HG03097 (cell line): Measurements from ENCODE around the gene ANKIB1.
"Not testable (repeated sequence)": the region's sequence is repeated elsewhere in the genome, so short reads cannot be mapped to it uniquely, and the experiment has no call there.

ENCODE experiments used
- ATAC-seq: cut with Tn5 transposase; IDR thresholded peaks from one replicate; pipeline ENCODE4 v1.9.1; 2021; ENCODE audit not compliant: unreplicated experiment, low FRiP score

The ANKIB1 gene, protein sequence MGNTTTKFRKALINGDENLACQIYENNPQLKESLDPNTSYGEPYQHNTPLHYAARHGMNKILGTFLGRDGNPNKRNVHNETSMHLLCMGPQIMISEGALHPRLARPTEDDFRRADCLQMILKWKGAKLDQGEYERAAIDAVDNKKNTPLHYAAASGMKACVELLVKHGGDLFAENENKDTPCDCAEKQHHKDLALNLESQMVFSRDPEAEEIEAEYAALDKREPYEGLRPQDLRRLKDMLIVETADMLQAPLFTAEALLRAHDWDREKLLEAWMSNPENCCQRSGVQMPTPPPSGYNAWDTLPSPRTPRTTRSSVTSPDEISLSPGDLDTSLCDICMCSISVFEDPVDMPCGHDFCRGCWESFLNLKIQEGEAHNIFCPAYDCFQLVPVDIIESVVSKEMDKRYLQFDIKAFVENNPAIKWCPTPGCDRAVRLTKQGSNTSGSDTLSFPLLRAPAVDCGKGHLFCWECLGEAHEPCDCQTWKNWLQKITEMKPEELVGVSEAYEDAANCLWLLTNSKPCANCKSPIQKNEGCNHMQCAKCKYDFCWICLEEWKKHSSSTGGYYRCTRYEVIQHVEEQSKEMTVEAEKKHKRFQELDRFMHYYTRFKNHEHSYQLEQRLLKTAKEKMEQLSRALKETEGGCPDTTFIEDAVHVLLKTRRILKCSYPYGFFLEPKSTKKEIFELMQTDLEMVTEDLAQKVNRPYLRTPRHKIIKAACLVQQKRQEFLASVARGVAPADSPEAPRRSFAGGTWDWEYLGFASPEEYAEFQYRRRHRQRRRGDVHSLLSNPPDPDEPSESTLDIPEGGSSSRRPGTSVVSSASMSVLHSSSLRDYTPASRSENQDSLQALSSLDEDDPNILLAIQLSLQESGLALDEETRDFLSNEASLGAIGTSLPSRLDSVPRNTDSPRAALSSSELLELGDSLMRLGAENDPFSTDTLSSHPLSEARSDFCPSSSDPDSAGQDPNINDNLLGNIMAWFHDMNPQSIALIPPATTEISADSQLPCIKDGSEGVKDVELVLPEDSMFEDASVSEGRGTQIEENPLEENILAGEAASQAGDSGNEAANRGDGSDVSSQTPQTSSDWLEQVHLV

DNA sequence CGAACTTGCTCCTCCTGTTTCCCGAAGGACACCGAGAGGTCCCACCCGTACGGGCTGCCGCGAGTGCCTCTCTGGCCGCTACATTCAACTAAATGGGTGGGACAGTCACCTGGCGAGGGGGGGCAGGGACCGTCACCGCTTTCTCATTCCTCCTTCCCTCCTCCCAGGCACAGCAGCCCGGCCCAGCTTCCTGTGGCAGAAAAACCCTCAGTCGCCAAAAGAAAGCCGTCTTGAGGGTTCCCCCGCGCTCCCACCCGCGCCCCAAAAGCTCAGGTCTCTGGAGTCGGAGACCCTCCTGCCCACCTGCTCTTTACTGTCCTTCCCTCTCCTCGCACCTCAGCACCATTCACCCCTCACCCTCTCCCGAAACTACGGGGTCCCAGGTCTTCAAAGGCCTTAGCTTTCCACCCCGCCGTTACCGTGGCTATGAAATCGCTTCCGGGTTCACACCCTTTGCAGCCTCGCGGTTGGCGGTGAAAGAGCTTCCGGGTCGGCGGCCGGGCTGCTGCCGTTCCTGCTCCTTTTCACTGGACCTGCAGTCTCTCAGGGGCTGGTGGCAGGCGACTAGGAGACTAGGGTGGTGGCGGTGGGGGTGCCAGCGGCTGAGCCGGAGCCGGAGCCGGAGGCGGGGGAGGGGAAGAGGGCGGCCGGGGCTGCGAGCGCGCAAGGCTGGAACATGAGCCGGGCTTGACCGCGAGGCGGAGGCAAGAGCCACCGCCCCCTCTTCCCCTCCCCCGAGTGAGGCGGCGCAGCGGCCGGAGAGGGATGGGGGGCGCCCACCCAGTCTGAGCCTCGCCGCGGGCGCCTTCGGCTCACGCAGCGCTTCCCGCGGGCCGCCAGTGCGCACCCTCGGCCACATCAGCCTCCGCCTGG, at the start of gene ANKIB1, which contains the start of gene KRIT1:
TSS of gene ANKIB1 (plus strand) at position 488 of the 873 bp plus-strand sequence. CDS start 49,005 bp downstream, outside the sequence.
TSS of gene KRIT1 (minus strand) at position 428 of the 873 bp plus-strand sequence. CDS start 3,779 bp downstream, outside the sequence.
- peak; percentile 67 for ATAC-seq

DNA sequence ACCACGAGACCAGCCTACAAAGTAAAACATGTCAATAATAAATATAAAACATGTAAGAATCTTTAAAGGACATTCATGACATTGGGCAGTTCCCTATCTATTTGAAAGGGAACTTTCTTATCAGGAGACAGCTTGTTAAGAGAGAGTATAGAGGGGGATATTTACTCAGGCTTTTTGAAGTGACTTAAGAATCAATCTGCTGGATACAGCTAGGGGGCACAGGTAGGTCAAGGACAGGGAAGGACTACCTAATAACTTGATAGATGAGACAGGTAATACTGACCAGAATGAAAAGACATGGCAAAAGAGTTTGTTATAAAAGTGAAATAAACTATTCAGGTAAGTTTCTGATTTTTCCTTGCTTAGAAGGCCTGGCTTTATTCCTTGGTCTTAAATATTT, 45.0 kb upstream of the ANKIB1 start:
- no peak for ATAC-seq

DNA sequence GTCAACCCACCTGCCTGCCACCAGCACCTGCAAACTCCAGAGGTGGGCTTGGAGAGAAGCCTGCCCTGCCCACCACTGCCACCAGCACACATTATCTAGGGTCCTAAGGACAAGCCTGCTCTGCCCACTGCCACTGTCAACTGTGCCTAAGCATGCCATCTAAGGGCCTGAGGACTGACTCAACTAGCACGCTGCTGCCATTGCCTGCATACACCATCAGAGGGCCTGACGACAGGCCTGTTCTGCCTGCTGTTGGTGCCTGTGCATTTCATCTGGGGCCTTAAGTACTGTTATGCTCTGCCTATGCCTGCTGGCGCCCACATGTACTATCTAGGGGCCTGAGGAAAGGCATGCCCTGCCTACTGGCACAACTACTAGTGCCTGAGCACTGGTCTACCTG, 39.8 kb upstream of the ANKIB1 start:
- no peak for ATAC-seq

DNA sequence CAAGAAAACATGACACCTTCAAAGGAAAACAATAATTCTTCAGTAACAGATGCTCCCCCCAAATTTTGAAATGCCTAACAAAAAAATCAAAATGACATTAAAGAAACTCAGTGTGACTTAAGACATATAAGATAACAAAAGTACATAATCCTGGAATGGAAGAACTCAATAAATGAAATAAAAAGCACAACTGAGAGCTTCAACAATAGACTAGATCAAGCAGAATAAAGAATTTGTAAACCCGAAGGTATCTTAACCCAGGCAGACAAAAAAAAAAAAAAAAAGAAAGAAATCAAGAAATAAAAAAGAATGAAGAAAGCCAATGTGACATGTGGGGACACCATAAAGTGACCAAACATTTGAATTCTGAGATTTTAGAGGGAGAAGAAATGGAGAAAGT, 39.1 kb upstream of the ANKIB1 start:
- no peak for ATAC-seq

DNA sequence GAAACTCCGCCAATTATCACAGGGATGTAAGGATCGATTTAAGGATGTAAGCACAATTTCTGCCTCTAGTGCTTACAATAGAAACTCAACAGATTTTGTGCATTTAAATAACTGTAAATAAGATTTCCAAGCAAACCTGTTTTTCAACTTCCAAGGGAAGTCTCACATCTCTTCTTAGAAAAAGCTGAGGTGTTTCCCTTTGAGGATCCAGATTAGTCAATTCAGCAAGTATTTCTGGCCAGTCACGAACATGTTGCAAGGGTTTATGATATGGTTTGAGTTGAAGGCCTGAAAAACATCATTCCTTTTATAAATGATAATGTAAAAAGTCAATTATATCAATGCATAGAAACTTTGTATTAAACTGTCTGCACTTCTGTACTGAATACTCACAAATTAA, 24.0 kb upstream of the ANKIB1 start:
- ATAC-seq, result no peak

DNA sequence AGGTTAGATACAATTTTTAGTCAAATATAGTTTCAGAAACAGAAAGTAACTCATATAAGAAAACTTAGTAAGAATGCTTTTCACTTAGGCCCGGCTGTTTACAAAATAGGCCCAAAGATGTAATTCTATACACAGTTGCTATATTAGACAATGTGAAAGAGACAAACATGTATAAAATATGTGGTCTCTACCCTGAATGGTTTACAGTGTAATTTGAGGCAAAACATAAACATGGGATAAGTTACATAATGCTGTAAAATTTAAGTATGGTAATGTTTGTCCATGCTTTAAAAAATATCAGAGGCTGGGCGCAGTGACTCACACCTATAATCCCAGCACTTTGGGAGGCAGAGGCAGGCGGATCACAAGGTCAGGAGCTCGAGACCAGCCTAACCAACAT, 18.8 kb upstream of the ANKIB1 start:
- ATAC-seq, result no peak

DNA sequence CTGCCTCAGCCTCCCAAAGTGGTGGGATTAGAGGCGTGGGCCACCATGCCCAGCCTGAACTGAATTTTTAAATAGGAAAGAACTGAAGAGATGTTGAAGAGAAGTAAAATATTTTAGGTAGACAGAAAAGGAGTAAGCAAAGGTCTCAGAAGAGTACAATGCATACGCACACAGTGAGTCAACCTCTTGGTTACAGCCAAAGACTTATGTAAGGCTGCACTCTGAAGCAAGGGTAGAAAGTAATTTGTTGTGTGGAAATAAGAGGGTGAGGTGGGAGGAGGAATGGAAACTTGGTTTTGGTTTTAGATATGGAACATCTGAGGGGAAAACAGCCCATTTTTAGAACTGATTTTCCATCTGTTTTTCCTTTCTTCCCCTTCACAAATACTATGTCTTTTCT, 17.7 kb upstream of the ANKIB1 start:
- ATAC-seq, result no peak

DNA sequence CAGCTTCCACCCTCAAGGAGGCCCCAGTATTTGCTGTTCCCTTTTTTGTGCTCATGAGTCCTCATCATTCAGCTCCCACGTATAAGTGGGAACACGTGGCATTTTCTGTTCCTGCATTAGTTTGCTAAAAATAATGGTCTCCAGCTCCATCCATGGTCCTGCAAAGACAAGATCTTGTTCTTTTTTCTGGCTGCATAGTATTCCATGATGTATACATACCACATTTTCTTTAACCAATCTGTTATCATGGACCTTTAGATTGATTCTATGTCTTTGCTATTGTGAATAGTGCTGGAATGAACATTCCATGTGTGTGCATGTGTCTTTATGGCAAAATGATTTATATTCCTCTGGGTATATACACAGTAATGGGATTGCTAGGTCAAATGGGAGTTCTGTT, 17.0 kb upstream of the ANKIB1 start:
- no peak for ATAC-seq

DNA sequence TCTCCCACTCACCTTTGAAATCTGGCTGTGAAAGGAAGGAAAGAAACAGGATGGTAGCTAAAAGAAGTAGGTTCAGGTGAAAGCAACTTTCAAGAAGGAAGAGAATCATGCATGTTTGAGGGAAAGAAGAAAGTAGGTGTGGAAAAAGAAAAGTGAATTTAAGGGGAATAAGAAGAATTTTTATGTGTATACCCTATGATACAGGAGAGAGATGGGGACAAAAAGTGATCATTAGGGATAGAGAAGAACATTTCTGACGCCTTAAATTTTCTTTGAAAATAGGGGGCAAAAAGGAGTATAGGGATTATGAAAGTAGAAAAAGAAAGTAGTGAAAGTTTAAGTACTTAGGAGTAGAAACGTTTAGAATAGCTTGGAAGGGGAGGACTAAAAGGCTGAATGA, 15.2 kb upstream of the ANKIB1 start:
- no peak for ATAC-seq

DNA sequence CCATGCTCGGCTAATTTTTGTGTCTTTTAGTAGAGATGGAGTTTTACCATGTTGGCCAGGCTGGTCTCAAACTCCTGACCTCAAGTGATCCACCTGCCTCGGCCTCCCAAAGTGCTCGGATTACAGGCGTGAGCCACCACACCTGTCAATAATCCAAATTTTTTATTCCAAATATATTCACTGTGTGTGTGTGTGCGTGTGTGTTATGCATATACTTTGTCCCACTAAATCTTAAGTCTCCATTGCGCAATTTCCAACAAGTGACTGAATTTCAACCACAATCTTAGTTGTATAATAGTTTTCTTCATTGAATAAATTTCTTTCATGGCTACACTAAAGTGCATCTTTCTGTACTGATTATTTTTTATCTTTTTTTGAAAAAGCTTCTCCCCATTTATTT, 2.8 kb upstream of the ANKIB1 start:
- ATAC-seq, result no peak

DNA sequence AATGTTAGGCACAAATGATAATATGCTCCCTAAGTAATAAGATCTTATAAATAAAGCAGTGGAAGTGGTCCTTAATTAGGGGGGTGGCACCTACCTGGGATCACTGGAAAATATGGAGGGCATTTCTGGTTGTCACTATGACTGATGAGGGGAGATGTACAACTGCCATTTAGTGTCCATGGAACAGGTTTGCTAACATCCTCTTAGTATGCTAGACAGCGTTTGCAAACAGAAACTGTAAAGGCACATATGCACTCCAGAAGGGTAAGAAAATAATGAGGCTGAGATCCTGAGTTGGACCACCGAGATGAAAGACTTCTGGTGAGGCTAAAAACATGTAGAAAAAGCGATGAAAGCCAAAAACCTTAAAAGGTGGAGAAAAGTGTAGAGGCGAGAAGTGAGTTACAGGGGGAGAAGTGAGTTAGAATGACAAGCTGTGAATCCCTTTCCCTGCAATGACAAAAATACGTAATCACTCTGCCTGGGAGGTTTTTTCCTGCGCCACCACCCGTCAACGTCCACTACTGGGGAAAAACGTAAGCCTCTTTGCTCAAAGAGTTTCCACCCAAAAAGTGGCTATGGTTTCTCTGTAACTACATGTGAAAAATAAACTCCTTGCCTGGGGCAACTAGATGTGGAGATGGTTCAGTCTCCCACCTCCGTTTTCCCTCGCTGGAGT, 827 bp upstream of the ANKIB1 start:
- no peak for ATAC-seq

DNA sequence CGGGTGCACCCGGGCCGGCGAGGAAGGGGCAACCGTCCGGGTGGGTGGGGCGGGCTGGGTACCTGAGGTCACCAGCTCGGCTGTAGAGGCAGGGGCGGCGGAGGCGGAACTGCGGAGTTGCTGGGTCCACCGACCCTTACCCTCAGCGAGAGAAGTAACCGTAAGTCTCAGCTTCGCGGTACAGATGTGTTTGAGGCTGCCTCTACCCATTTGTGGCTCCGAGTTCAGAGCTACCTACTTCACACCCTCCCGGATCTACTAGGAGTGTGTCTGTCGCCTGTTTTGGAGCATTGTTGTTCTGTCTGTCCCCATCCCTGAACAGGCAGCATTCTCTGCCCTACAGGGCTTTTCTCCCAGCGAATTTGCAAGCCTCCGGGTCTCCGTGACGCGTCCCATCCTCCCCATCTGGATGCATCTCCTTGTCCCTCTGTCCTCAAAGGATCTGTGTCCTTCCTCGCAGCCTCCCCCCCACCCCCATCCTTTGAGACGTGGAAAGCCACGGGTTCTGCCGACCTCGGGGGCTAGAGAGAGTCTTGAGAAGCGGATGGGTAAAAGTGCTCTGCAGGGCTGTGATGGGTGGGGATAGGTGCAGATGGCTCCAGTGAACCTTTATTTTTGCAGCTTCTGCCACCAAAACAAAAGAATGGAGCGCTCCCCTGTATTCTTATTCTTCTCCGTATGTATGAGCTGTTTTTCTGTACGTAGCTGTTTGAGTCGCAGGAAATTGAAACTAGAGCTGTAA, 757 bp downstream of the ANKIB1 start:
- peak; percentile 10 for ATAC-seq

DNA sequence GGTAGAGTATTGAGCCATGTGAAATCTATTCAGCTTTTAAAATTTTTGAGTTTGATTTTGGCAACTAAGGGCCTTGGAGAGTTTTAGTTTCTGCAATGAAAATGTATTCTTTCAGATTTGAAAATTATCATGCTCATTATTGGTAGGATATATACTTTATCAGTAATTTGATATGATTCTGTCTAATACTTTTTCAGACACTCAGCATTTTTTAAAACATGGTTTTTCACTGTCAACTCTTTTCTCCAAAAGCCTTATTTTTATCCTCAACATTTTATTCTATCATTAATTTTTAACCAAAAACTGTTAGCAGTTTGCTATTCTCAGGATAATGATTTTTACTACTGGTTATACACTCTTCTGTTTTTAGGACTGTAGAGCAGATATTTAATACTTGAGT, 4.8 kb downstream of the ANKIB1 start:
- ATAC-seq, result no peak

DNA sequence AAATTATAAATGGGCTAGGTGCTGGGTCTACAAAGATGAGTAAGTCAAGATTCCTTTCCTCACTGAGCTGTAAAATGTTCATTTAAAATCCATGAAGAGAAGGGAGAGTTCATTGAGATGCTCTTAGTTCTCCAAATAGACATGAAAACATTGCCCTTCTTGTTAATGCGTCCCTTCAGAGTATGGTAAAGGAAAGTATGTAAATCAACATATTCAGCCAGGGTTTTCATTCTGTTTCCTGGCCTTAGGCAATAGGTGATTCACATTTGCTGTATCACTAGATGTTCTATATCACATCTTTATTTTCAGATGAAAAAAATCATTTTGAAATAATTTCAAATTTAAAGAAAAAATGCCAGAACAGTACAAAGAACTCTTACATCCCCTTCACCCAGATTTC, 5.4 kb downstream of the ANKIB1 start:
- ATAC-seq, result no peak

DNA sequence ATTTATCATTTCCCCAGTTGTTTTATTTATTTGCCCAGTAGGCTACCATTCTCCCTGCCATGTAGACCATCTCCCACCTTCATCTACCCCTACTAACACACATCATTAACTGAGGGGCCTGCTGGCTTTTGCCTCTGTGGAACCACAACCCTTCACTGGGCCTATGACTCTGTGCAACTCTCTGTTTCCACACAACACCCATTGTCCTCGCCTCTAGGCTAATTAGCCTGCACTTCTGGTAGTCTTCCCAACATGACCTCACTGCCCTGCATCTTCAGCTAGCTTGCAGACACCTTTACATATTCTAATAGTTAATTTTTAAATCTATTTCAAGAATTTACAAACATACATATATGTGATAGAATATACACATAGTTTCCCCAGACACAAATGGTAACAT, 7.5 kb downstream of the ANKIB1 start:
- ATAC-seq, result no peak

DNA sequence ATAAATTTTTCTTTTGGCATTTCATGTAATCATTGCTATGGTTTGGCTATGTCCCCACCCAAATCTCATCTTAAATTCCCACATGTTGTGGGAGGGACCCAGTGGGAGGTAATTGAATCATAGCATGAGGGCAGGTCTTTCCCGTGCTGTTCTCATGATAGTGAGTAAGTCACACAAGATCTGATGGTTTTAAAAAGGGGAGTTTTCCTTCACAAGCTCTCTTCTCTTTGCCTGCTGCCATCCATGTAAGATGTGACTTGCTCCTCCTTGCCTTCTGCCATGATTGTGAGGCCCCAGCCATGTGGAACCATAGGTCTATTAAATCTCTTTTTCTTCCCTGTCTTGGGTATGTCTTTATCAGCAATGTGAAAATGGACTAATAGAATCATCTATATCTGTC, 9.0 kb downstream of the ANKIB1 start:
- not testable (repeated sequence) for ATAC-seq

DNA sequence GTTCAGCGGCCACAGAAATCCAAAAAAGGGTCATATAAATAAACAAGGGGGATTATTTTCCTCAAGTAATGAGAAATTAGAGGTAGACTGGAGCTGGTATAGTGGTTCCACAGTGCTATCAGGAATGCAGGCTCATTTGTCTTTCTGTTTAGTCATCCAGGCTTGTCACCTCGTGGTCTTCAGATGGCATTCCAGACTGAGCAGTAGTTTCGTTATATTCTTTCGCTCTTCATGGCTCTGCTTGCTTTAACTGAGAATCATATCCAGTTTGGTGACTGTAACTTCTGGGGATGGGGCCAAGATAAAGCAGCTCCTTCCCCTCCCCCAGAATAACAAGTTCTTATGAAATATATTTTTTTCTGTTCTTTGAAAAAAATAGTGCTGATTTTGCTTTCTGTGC, 9.5 kb downstream of the ANKIB1 start:
- ATAC-seq, result no peak

DNA sequence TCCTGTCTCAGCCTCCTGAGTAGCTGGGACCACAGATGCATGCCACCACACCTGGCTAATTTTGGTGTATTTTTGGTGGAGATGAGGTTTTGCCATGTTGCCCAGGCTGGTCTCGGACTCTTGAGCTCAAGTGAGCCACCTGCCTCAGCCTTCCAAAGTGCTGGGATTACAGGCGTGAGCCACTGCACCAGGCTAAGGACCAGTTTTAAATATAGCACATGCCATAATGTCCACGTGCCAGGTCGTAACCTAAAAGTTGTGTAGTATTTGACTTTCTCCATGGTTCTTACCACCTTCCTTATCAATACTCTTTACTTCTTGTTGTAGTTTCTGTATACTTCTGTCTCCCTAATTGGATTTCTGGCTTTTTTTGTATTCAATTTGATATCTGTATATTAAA, 13.3 kb downstream of the ANKIB1 start:
- ATAC-seq, result no peak
